WTC11 (cell line): ENCODE results near the gene B3GAT1. TPM values are rescaled to one million over a fixed set of nuclear protein-coding genes. Genes with fewer than 3 reads are reported as not detected.

Experiments
- ATAC-seq: fragments of 200-7000 bp; cut with Tn5 transposase; 2 replicates; pipeline ENCODE4 v1.10.0; 2021; ENCODE audit warnings: mild to moderate bottlenecking, moderate library complexity
- CTCF ChIA-PET: fragments of 300-600 bp; sonication (Branson Sonifier 250); formaldehyde crosslinking; loops from one replicate; lab custom pipeline; 2021; ENCODE audit warnings: antibody characterized with exemption; lab: Charles Lee
- POLR2A ChIA-PET: fragments of 350-600 bp; sonication (Branson Sonifier 250); formaldehyde crosslinking; loops from one replicate; lab custom pipeline; 2021; ENCODE audit warnings: antibody characterized with exemption; lab: Charles Lee
- DNase-seq: peaks from one replicate; pipeline ENCODE4 v3.0.0; 2021; ENCODE audit warnings: low spot score
- H3K27ac Mint-ChIP-seq: 2 replicates; pipeline ENCODE4 v1.8.0; 2021; ENCODE audit warnings: mixed read lengths
- H3K27me3 Mint-ChIP-seq: 2 replicates; pipeline ENCODE4 v1.8.0; 2021; ENCODE audit warnings: low read depth, mild to moderate bottlenecking, moderate library complexity, mixed read lengths
- H3K36me3 Mint-ChIP-seq: 2 replicates; pipeline ENCODE4 v1.8.0; 2021; ENCODE audit warnings: mixed read lengths
- H3K4me1 Mint-ChIP-seq: 2 replicates; pipeline ENCODE4 v1.8.0; 2022; ENCODE audit warnings: mixed read lengths
- H3K4me3 Mint-ChIP-seq: 2 replicates; pipeline ENCODE4 v1.8.0; 2021; ENCODE audit warnings: mild to moderate bottlenecking, moderate library complexity, mixed read lengths
- H3K9me3 Mint-ChIP-seq: 2 replicates; pipeline ENCODE4 v1.8.0; 2021; ENCODE audit warnings: mixed read lengths
- CREM ChIP-seq: sonication (generic); formaldehyde crosslinking; IDR thresholded peaks from 2 replicates; pipeline ENCODE4 v1.8.1; 2022; ENCODE audit warnings: mild to moderate bottlenecking, missing genetic modification reagents, moderate library complexity
- CTCF ChIP-seq: fragments of 200-600 bp; IDR thresholded peaks from 2 replicates; pipeline ENCODE4 v1.8.0; 2022; ENCODE audit warnings: antibody characterized with exemption
- ETV6 ChIP-seq: sonication (generic); formaldehyde crosslinking; IDR thresholded peaks from 2 replicates; pipeline ENCODE4 v1.8.1; 2022; ENCODE audit warnings: mild to moderate bottlenecking, missing genetic modification reagents
- GABPB1 ChIP-seq: sonication (generic); formaldehyde crosslinking; IDR thresholded peaks from 2 replicates; pipeline ENCODE4 v1.8.1; 2023; ENCODE audit warnings: mild to moderate bottlenecking, missing genetic modification reagents
- MYBL2 ChIP-seq: sonication (generic); formaldehyde crosslinking; IDR thresholded peaks from 2 replicates; pipeline ENCODE4 v1.8.1; 2023; ENCODE audit warnings: mild to moderate bottlenecking, moderate library complexity, missing genetic modification reagents
- NFE2L1 ChIP-seq: sonication (generic); formaldehyde crosslinking; IDR thresholded peaks from 2 replicates; pipeline ENCODE4 v1.8.1; 2023; ENCODE audit warnings: missing genetic modification reagents
- PREB ChIP-seq: sonication (generic); formaldehyde crosslinking; IDR thresholded peaks from 2 replicates; pipeline ENCODE4 v1.8.1; 2022; ENCODE audit warnings: mild to moderate bottlenecking, missing genetic modification reagents, moderate library complexity, borderline replicate concordance
- TCF7 ChIP-seq: sonication (generic); formaldehyde crosslinking; IDR thresholded peaks from 2 replicates; pipeline ENCODE4 v1.8.0; 2022; ENCODE audit warnings: mild to moderate bottlenecking, low read depth, missing genetic modification reagents, moderate library complexity
- TEAD1 ChIP-seq: sonication (generic); formaldehyde crosslinking; IDR thresholded peaks from 2 replicates; pipeline ENCODE4 v1.8.0; 2022; ENCODE audit warnings: mild to moderate bottlenecking, missing genetic modification reagents
- ZNF121 ChIP-seq: sonication (generic); formaldehyde crosslinking; IDR thresholded peaks from 2 replicates; pipeline ENCODE4 v1.8.0; 2023; ENCODE audit warnings: missing genetic modification reagents
- ZNF138 ChIP-seq: sonication (generic); formaldehyde crosslinking; conservative IDR thresholded peaks from 2 replicates; pipeline ENCODE4 v1.8.1; 2022; ENCODE audit warnings: mild to moderate bottlenecking, moderate library complexity, missing genetic modification reagents
- ZNF317 ChIP-seq: sonication (generic); formaldehyde crosslinking; IDR thresholded peaks from 2 replicates; pipeline ENCODE4 v1.8.1; 2023; ENCODE audit warnings: low read depth, mild to moderate bottlenecking, moderate library complexity, missing genetic modification reagents, borderline replicate concordance
- ZNF423 ChIP-seq: fragments of 250-450 bp; sonication (Bioruptor Pico); IDR thresholded peaks from 2 replicates; pipeline ENCODE4 v2.1.2; 2022; ENCODE audit warnings: mild to moderate bottlenecking, moderate library complexity
- ZNF671 ChIP-seq: fragments of 250-450 bp; sonication (Bioruptor Pico); IDR thresholded peaks from 2 replicates; pipeline ENCODE4 v1.8.0; 2021; ENCODE audit warnings: mild to moderate bottlenecking
- total RNA-seq: library from RNA; stranded (reverse); gene quantifications from 3 replicates; pipeline ENCODE4 v1.2.3, GENCODE V29; 2021
- TF ChIP-seq, protein P1 (sequence below): fragments of 250-450 bp; sonication (Bioruptor Pico); IDR thresholded peaks from 2 replicates; pipeline ENCODE4 v1.9.0; 2021; ENCODE audit warnings: moderate library complexity, mild to moderate bottlenecking, inconsistent platforms, borderline replicate concordance
- TF ChIP-seq, protein P2 (sequence below): sonication (generic); formaldehyde crosslinking; IDR thresholded peaks from 2 replicates; pipeline ENCODE4 v1.8.1; 2022; ENCODE audit warnings: missing genetic modification reagents, borderline replicate concordance
- TF ChIP-seq, protein P3 (sequence below): sonication (generic); formaldehyde crosslinking; IDR thresholded peaks from 2 replicates; pipeline ENCODE4 v1.8.1; 2023; ENCODE audit warnings: mild to moderate bottlenecking, missing genetic modification reagents, moderate library complexity
- TF ChIP-seq, protein P4 (sequence below): sonication (generic); formaldehyde crosslinking; IDR thresholded peaks from 2 replicates; pipeline ENCODE4 v1.8.1; 2022; ENCODE audit warnings: low read depth, missing genetic modification reagents, borderline replicate concordance

The B3GAT1 gene
- total RNA-seq, 1 experiment from 2014 or later: 30.0 TPM

GRCh38 chr11:134452838-134453155 lies 40.8 kb upstream of the B3GAT1 start (continued):
- TF ChIP-seq CTCF (no peak), CREM (CRISPR knock-in tag) (no peak), NFE2L1 (CRISPR knock-in tag) (no peak), GABPB1 (CRISPR knock-in tag) (no peak), ETV6 (CRISPR knock-in tag) (no peak), ZNF317 (CRISPR knock-in tag) (no peak), ZNF138 (CRISPR knock-in tag) (no peak), TEAD1 (no peak), ZNF671 (CRISPR knock-in tag) (no peak)
- TF ChIP-seq, protein P1, sequence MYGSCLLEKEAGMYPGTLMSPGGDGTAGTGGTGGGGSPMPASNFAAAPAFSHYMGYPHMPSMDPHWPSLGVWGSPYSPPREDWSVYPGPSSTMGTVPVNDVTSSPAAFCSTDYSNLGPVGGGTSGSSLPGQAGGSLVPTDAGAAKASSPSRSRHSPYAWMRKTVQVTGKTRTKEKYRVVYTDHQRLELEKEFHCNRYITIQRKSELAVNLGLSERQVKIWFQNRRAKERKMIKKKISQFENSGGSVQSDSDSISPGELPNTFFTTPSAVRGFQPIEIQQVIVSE (CRISPR knock-in tag): no peak

GRCh38 chr11:134452026-134452837 lies 40.2 kb upstream of the B3GAT1 start:
- ChIA-PET CTCF (no interaction called here), POLR2A (no interaction called here)
- no peak overlapping the region for H3K27ac Mint-ChIP-seq
- H3K4me3 Mint-ChIP-seq: no peak overlapping the region
- H3K27me3 Mint-ChIP-seq: no peaks in the 10 kb centered on the region; the same call in 1 of the 2 replicates
- ATAC-seq (no peak), DNase-seq (no peak)
- TF ChIP-seq TCF7 (CRISPR knock-in tag): no peak
- no peak for TF ChIP-seq ZNF423
- TF ChIP-seq, protein P2, sequence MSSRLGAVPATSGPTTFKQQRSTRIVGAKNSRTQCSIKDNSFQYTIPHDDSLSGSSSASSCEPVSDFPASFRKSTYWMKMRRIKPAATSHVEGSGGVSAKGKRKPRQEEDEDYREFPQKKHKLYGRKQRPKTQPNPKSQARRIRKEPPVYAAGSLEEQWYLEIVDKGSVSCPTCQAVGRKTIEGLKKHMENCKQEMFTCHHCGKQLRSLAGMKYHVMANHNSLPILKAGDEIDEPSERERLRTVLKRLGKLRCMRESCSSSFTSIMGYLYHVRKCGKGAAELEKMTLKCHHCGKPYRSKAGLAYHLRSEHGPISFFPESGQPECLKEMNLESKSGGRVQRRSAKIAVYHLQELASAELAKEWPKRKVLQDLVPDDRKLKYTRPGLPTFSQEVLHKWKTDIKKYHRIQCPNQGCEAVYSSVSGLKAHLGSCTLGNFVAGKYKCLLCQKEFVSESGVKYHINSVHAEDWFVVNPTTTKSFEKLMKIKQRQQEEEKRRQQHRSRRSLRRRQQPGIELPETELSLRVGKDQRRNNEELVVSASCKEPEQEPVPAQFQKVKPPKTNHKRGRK (CRISPR knock-in tag): no peak
- TF ChIP-seq PREB (CRISPR knock-in tag): no peak
- TF ChIP-seq, protein P3, sequence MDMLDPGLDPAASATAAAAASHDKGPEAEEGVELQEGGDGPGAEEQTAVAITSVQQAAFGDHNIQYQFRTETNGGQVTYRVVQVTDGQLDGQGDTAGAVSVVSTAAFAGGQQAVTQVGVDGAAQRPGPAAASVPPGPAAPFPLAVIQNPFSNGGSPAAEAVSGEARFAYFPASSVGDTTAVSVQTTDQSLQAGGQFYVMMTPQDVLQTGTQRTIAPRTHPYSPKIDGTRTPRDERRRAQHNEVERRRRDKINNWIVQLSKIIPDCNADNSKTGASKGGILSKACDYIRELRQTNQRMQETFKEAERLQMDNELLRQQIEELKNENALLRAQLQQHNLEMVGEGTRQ (CRISPR knock-in tag): no peak
- TF ChIP-seq, protein P4, sequence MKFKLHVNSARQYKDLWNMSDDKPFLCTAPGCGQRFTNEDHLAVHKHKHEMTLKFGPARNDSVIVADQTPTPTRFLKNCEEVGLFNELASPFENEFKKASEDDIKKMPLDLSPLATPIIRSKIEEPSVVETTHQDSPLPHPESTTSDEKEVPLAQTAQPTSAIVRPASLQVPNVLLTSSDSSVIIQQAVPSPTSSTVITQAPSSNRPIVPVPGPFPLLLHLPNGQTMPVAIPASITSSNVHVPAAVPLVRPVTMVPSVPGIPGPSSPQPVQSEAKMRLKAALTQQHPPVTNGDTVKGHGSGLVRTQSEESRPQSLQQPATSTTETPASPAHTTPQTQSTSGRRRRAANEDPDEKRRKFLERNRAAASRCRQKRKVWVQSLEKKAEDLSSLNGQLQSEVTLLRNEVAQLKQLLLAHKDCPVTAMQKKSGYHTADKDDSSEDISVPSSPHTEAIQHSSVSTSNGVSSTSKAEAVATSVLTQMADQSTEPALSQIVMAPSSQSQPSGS: no peak
- TF ChIP-seq ZNF121 (CRISPR knock-in tag): no peak
- no peak for TF ChIP-seq MYBL2 (CRISPR knock-in tag)
- H3K36me3 Mint-ChIP-seq: no peaks in the 10 kb centered on the region
- H3K9me3 Mint-ChIP-seq: no peaks in the 10 kb centered on the region; the same call in 1 of the 2 replicates
- H3K4me1 Mint-ChIP-seq: 0 out of 2 replicates have a peak, but pooled peaks cover 4% of the 10 kb centered on the region
